ENCODE results near the gene GGCT.

DNA sequence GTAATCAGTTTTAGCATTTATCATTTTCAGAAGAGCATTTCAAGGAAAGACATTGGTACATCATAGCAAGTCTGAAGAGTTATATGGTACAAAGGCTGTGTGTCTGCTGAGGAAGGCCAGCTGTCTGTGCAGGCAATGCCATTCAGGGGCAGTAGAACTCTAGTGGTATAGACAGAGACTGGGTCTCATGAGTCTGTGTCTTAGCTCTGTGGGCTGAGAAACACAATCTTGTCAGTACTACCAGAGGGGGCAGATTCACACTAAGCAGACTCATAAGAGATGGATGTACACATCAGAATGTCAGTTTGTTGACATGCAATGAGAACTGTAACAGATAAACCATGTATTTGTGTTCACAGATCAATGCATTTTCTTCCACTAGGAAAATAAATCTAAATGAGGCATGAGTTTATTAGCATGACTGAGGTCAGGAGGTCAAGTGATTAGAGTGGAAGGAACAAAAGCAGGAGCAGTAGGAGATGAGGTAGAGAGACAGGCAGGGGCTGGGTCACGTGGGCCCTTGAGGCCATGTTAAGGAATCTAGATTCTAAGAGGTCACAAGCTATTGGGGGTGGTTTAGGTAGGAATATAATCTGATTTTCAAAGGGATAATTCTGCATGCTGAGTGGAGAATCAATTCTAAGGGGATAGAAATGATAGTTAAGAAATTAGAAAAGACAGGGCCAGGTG, 7.5 kb upstream of the GGCT start:
- TF ChIP-seq POLR2AphosphoS5 (IDR thresholded peaks at IDR 0.05) (no peak), POLR2A (IDR thresholded peaks at IDR 0.05) (no peak), EP300 (IDR thresholded peaks at IDR 0.05) (no peak)
- TF ChIP-seq, protein P1, sequence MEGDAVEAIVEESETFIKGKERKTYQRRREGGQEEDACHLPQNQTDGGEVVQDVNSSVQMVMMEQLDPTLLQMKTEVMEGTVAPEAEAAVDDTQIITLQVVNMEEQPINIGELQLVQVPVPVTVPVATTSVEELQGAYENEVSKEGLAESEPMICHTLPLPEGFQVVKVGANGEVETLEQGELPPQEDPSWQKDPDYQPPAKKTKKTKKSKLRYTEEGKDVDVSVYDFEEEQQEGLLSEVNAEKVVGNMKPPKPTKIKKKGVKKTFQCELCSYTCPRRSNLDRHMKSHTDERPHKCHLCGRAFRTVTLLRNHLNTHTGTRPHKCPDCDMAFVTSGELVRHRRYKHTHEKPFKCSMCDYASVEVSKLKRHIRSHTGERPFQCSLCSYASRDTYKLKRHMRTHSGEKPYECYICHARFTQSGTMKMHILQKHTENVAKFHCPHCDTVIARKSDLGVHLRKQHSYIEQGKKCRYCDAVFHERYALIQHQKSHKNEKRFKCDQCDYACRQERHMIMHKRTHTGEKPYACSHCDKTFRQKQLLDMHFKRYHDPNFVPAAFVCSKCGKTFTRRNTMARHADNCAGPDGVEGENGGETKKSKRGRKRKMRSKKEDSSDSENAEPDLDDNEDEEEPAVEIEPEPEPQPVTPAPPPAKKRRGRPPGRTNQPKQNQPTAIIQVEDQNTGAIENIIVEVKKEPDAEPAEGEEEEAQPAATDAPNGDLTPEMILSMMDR (IDR thresholded peaks at IDR 0.05) = no peak

Data from stomach (tissue), 4 donors.